Measurements from ENCODE around the gene LMNB1. TPM values are rescaled to one million over a fixed set of nuclear protein-coding genes. Genes with fewer than 3 reads are reported as not detected.

The LMNB1 gene
- total RNA-seq, 6 experiments from 2014 or later, result 3.3 to 13.3 (median 7.1) TPM

DNA sequence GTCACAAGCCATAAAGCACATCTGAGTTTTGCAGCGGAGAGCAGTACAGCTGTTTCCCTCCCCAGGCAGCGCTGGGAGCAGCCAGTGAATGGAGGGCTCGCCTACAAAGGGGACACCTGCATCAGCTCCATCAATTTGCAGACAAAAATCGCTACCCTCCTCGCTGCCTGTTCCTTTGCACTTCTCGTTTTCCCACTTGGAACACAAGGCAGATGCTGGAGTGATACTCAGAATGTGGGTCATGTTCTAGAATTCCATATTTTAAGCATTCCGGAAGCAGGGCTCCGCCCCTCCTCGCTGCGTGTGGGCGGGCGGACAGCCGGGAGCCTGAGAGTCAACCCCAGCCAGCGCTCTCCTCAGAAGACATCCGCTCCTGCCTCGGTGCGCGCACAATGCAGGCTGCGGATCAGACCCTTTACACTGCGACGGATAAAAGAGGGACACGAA, 92.1 kb downstream of the LMNB1 start:
- DNase-seq (peak in 1 of 3 donors; percentile 40), ATAC-seq (peak; percentile 66 to 73 (median 68))
- no peaks in the 10 kb centered on the region for H3K27me3 ChIP-seq
- no peak overlapping the region for H3K27ac ChIP-seq
- H3K4me1 ChIP-seq, result no peaks in the 10 kb centered on the region
- no peaks in the 10 kb centered on the region for H3K36me3 ChIP-seq
- WGBS (ENCODE audit: insufficient coverage, low coverage, low lambda C conversion rate, missing lambda C conversion rate), result 20% methylated on average over 16 of the region's 22 CpGs
- no peak overlapping the region for H3K4me3 ChIP-seq
- H3K9me3 ChIP-seq, result no peaks in the 10 kb centered on the region
- TF ChIP-seq CTCF (IDR thresholded peaks at IDR 0.05) (no peak), POLR2A (IDR thresholded peaks at IDR 0.05) (no peak)
- intact Hi-C loops (cut with DNase I), result no loop called here

DNA sequence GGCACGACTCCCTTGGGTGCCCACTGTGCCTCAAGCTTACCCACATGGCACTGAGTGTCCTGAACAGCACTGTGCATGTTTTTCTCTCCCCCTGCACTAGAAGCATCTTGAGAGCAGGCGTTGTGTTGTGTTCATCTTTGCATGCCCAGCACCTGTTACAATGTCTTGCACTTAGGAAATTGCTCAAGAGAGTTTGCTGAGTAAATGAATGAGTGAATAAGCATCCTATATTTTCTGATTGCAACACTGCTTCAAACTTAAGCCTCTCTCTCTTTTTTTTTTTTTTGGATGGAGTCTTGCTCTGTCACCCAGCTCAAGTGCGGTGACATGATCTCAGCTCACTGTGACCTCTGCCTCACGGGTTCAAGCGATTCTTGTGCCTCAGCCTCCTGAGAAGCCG, 94.5 kb downstream of the LMNB1 start:
- intact Hi-C loops (cut with DNase I), result no loop called here
- no peak overlapping the region for H3K27ac ChIP-seq
- no peak for ATAC-seq
- no peak for TF ChIP-seq POLR2A (IDR thresholded peaks at IDR 0.05)
- TF ChIP-seq CTCF (IDR thresholded peaks at IDR 0.05), result no peak
- H3K27me3 ChIP-seq, result no peaks in the 10 kb centered on the region
- H3K9me3 ChIP-seq, result no peaks in the 10 kb centered on the region
- H3K36me3 ChIP-seq, result no peaks in the 10 kb centered on the region
- WGBS (ENCODE audit: insufficient coverage, low coverage, low lambda C conversion rate, missing lambda C conversion rate), result 100% methylated on average over 2 of the region's 6 CpGs
- H3K4me1 ChIP-seq, result no peaks in the 10 kb centered on the region
- no peak for DNase-seq
- no peak overlapping the region for H3K4me3 ChIP-seq

GRCh38 chr5:126872561-126873354, 95.8 kb downstream of the LMNB1 start:
- no peaks in the 10 kb centered on the region for H3K27me3 ChIP-seq
- no peaks in the 10 kb centered on the region for H3K36me3 ChIP-seq
- H3K27ac ChIP-seq, result no peak overlapping the region
- intact Hi-C loops (cut with DNase I), result no loop called here
- H3K4me1 ChIP-seq, result no peaks in the 10 kb centered on the region
- DNase-seq, result no peak
- 81% methylated on average over 11 of the region's 11 CpGs for WGBS (ENCODE audit: insufficient coverage, low coverage, low lambda C conversion rate, missing lambda C conversion rate)
- H3K9me3 ChIP-seq, result no peaks in the 10 kb centered on the region
- TF ChIP-seq CTCF (IDR thresholded peaks at IDR 0.05) (no peak), POLR2A (IDR thresholded peaks at IDR 0.05) (no peak)
- ATAC-seq, result no peak
- no peak overlapping the region for H3K4me3 ChIP-seq

DNA sequence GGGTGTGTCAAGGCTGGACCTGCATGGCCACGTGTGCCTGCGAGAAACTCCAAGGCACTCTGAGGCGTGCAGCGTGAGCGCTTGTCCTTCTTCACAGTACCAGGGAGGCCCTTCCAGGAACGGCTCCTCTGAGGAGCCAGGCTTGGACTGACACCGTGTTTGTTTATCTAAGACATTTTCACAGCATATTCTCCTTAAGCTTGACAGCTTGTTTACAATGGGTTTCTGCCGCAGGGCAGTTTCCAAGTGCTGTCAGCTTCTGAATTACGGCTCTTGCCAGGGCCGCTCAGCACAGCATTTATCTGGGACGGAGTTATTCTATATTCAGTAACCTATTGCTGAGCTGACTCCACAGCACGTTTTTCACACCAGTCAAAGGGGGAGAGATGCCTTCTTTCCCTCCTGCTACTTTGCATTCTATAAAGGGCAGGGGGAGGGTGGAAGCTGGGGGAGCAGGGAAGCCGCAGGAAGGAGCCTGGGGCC, 98.4 kb downstream of the LMNB1 start:
- no peaks in the 10 kb centered on the region for H3K36me3 ChIP-seq
- ATAC-seq, result no peak
- H3K4me3 ChIP-seq, result no peak overlapping the region
- 72% methylated on average over 3 of the region's 13 CpGs for WGBS (ENCODE audit: insufficient coverage, low coverage, low lambda C conversion rate, missing lambda C conversion rate)
- intact Hi-C loops (cut with DNase I), result no loop called here
- no peaks in the 10 kb centered on the region for H3K9me3 ChIP-seq
- H3K27me3 ChIP-seq, result no peaks in the 10 kb centered on the region
- no peak for TF ChIP-seq POLR2A (IDR thresholded peaks at IDR 0.05)
- TF ChIP-seq CTCF (IDR thresholded peaks at IDR 0.05), result no peak
- H3K27ac ChIP-seq, result no peak overlapping the region
- DNase-seq, result no peak
- H3K4me1 ChIP-seq, result no peaks in the 10 kb centered on the region
